GM12878 (cell line): ENCODE results near the gene B3GNT7. TPM values are rescaled to one million over a fixed set of nuclear protein-coding genes. Genes with fewer than 3 reads are reported as not detected.

Source experiments
- ATAC-seq: fragments of 200-7000 bp; cut with Tn5 transposase; 3 replicates; pipeline ENCODE4 v1.9.1; 2020; ENCODE audit warnings: mild to moderate bottlenecking, moderate library complexity
- BruUV-seq: library from RNA; stranded (reverse); fragments of 400-500 nt; replicated peaks from 2 replicates; lab custom pipeline; 2021; lab: Mats Ljungman, UMichigan
- CTCF ChIA-PET: fragments of 300-600 bp; sonication (Branson Sonifier 250); formaldehyde crosslinking; extraction: SDS; loops from one replicate; lab custom pipeline; 2021; ENCODE audit warnings: inconsistent platforms; lab: Yijun Ruan, JAX
- POLR2A ChIA-PET: fragments of 350-600 bp; formaldehyde crosslinking; extraction: SDS; loops from one replicate; lab custom pipeline; 2021; ENCODE audit warnings: inconsistent platforms; lab: Charles Lee
- RAD21 ChIA-PET: fragments of 300-600 bp; sonication (Branson Sonifier 250); formaldehyde crosslinking; loops from one replicate; lab custom pipeline; 2023; ENCODE audit warnings: antibody characterized with exemption; ENCODE audit not compliant: unreplicated experiment; lab: Charles Lee
- SMC1A ChIA-PET: fragments of 300-600 bp; sonication (Branson Sonifier 250); formaldehyde crosslinking; loops from one replicate; lab custom pipeline; 2023; ENCODE audit not compliant: unreplicated experiment, uncharacterized antibody; lab: Charles Lee
- DNase-seq: peaks from one replicate; pipeline ENCODE4 v3.0.0-alpha.2; 2011; ENCODE audit warnings: low read depth, low spot score
- FAIRE-seq: peaks from 3 replicates; lab custom pipeline; 2011; peaks lifted over from hg19 to GRCh38; lab: Jason Lieb, UNC
- H2AFZ ChIP-seq: 2 replicates; pipeline ENCODE4 v1.6.0; 2011; ENCODE audit warnings: low read depth, low read length, control low read depth; ENCODE audit not compliant: control insufficient read depth
- H3K27ac ChIP-seq: 2 replicates; pipeline ENCODE4 v1.5.1; 2011; ENCODE audit warnings: control low read depth; ENCODE audit not compliant: control insufficient read depth, insufficient read depth
- H3K27me3 ChIP-seq, 2 experiments: replicated peaks in 1 of 2; 2 replicates each; pipeline versions ENCODE4 v1.6.0 to v1.6.1; 2011; ENCODE audit warnings: low read length in 1 of 2; ENCODE audit not compliant: control insufficient read depth in 2 of 2, insufficient read depth in 2 of 2
- H3K36me3 ChIP-seq, 2 experiments: 2 replicates each; pipeline ENCODE4 v1.5.1; 2011; ENCODE audit warnings: low read length in 1 of 2; ENCODE audit not compliant: control insufficient read depth in 2 of 2, insufficient read depth in 2 of 2
- H3K4me1 ChIP-seq: 2 replicates; pipeline ENCODE4 v1.6.1; 2011; ENCODE audit warnings: mild to moderate bottlenecking, low read length, moderate library complexity, mixed read lengths; ENCODE audit not compliant: control insufficient read depth, insufficient read depth
- H3K4me2 ChIP-seq: 2 replicates; pipeline ENCODE4 v1.6.0; 2011; ENCODE audit warnings: control low read depth; ENCODE audit not compliant: control insufficient read depth, insufficient read depth
- H3K4me3 ChIP-seq: fragments of 200-600 bp; sonication (generic); 2 replicates; pipeline ENCODE4 v1.5.1; 2016
- H3K79me2 ChIP-seq: 2 replicates; pipeline ENCODE4 v1.6.0; 2011; ENCODE audit warnings: low read length; ENCODE audit not compliant: control insufficient read depth, insufficient read depth
- H3K9ac ChIP-seq: 2 replicates; pipeline ENCODE4 v1.8.0; 2011; ENCODE audit warnings: low read length, control low read depth, mixed read lengths; ENCODE audit not compliant: control insufficient read depth, insufficient read depth
- H3K9me3 ChIP-seq: replicated peaks from 3 replicates; pipeline ENCODE4 v1.5.1; 2011; ENCODE audit warnings: mild to moderate bottlenecking, low read length; ENCODE audit not compliant: control insufficient read depth, insufficient read depth
- H4K20me1 ChIP-seq: 2 replicates; pipeline ENCODE4 v1.6.0; 2011; ENCODE audit not compliant: control insufficient read depth, insufficient read depth
- CBX5 ChIP-seq: sonication (generic); IDR thresholded peaks from 2 replicates; pipeline ENCODE4 v1.6.1; 2016; ENCODE audit warnings: low read depth, moderate library complexity, mild to moderate bottlenecking, inconsistent platforms
- CTCF ChIP-seq, 3 experiments: IDR thresholded peaks in 2 of 3; conservative IDR thresholded peaks in 1 of 3; 2 replicates each; pipeline ENCODE4 v1.5.1; 2011; ENCODE audit warnings: low read depth in 3 of 3, low read length in 3 of 3, mild to moderate bottlenecking in 3 of 3, control low read depth in 2 of 3, moderate library complexity in 2 of 3, inconsistent platforms in 1 of 3, mixed read lengths in 1 of 3; ENCODE audit not compliant: control insufficient read depth in 2 of 3, insufficient read depth in 1 of 3; ENCODE audit errors: extremely low read depth in 1 of 3
- HDAC6 ChIP-seq: fragments of 200-600 bp; sonication (generic); IDR thresholded peaks from one replicate; pipeline ENCODE4 v1.8.0; 2017; ENCODE audit warnings: antibody characterized with exemption; ENCODE audit not compliant: unreplicated experiment
- WGBS: methylation state at CpG from one replicate; pipeline ENCODE4 v1.1.6; 2016; ENCODE audit warnings: low lambda C conversion rate; ENCODE audit not compliant: insufficient replicate concordance, insufficient coverage; ENCODE audit errors: missing lambda C conversion rate; 5-methylcytosine and 5-hydroxymethylcytosine counted together
- in situ Hi-C: fragments of 300-500 bp; cut with MboI; formaldehyde crosslinking; loops from 9 replicates; pipeline ENCODE4 v1.14.3; 2018; ENCODE audit warnings: mixed read lengths
- intact Hi-C: fragments of 100-400 bp; cut with micrococcal nuclease; formaldehyde crosslinking; loops from one replicate; pipeline ENCODE4 v1.14.2; 2022; ENCODE audit not compliant: unreplicated experiment
- polyA plus RNA-seq, 11 experiments: library from polyadenylated mRNA; depleted of rRNA in 4 of 11; unstranded in 6 of 11; stranded (reverse) in 5 of 11; fragments of >200 nt; fragmentation: Nextera tagmentation in 4 of 11; fragmentation: Illumina TruSeq in 1 of 11; extraction: Ambion mirVana in 4 of 11; extraction: Trizol in 1 of 11; gene quantifications; 1 replicate in 1 of 11; 2 replicates in 10 of 11; pipeline versions ENCODE4 v1.2.1 to v1.2.3, GENCODE V29; 2011 to 2016; ENCODE audit warnings: inconsistent platforms in 2 of 11, missing spikeins in 2 of 11, low read depth in 1 of 11
- total RNA-seq, 4 experiments: library from RNA; depleted of rRNA in 3 of 4; stranded (reverse); fragments of >200 nt in 3 of 4; fragmentation: Illumina TruSeq in 1 of 4; extraction: Trizol in 1 of 4; gene quantifications; 2 replicates each; pipeline versions ENCODE4 v1.2.1 to v1.2.3, GENCODE V29; 2013 to 2021

The B3GNT7 gene
- total and polyA plus RNA-seq, 10 of the 15 experiments (the other 5 are each of a cell fraction or from before 2014, with no cell fraction given), result 0.91 to 12.6 (median 3.7) TPM

- BruUV-seq, result no TSS peak
- 79% methylated on average over 6 of the region's 6 CpGs for WGBS
- no peak overlapping the region for H3K4me3 ChIP-seq
- no peaks in the 10 kb centered on the region for H3K79me2 ChIP-seq
- H3K9ac ChIP-seq, result no peak overlapping the region
- no peak overlapping the region for H3K27ac ChIP-seq
- no peaks in the 10 kb centered on the region for H3K36me3 ChIP-seq
- no peaks in the 10 kb centered on the region for H3K27me3 ChIP-seq
- H3K9me3 ChIP-seq, result peaks cover 6% of the 10 kb centered on the region; the same call in 2 of the 3 replicates
- SMC1A ChIA-PET, result interaction anchor here (0.7 to 4.3 kb wide), 5 partner anchors 114 to 306 kb away, joined by 3 to 32 read pairs (median 4); no protein-coding TSS in a partner anchor
- no peak overlapping the region for H2AFZ ChIP-seq
- peak; percentile 63; the same call in 1 of the 2 replicates for TF ChIP-seq CBX5
- TF ChIP-seq CTCF (IDR thresholded peaks at IDR 0.05 in 2 of 3, conservative IDR thresholded peaks at IDR 0.05 in 1 of 3; ENCODE audit: control insufficient read depth in 2 of 3, extremely low read depth in 1 of 3, insufficient read depth in 1 of 3, low read depth in 3 of 3, low read length in 3 of 3), result peak; percentile 11 to 37 (median 36); a peak in 3 of 6 replicates
- TF ChIP-seq HDAC6, result no peak
- H3K4me1 ChIP-seq, result peaks cover 6% of the 10 kb centered on the region
- CTCF ChIA-PET, result interaction anchor here (0.6 to 12.3 kb wide), 12 partner anchors 16 to 308 kb away, joined by 3 to 234 read pairs (median 4); partner anchors contain the start of gene HTR2B
- intact Hi-C loops, result loop anchor here (5.0 kb wide), 1 partner anchor 583 kb away; no protein-coding TSS in a partner anchor
- RAD21 ChIA-PET, result interaction anchor here (0.6 to 1.5 kb wide), 4 partner anchors 41 to 306 kb away, joined by 3 to 5 read pairs (median 3); partner anchors contain the start of gene NCL
- POLR2A ChIA-PET, result interaction anchor here (0.5 to 1.1 kb wide), 2 partner anchors 37 to 1335 kb away, joined by 3 to 4 read pairs; no protein-coding TSS in a partner anchor
- in situ Hi-C loops, result loop anchor here (5.0 kb wide), 1 partner anchor 303 kb away; no protein-coding TSS in a partner anchor
- H4K20me1 ChIP-seq, result no peaks in the 10 kb centered on the region; the same call in 1 of the 2 replicates
- FAIRE-seq (no peak), ATAC-seq (no peak), DNase-seq (no peak)
- H3K4me2 ChIP-seq, result no peak overlapping the region
Observed at GRCh38 chr2:231410293-231411004, 14.9 kb downstream of the B3GNT7 start.
